Fibroblast of pulmonary artery (primary cell): Measurements from ENCODE around the gene NEURL1.

ENCODE experiments used
- DNase-seq: peaks from one replicate; pipeline ENCODE4 v3.0.0-alpha.2; 2010; ENCODE audit warnings: low read depth
- H3K4me3 ChIP-seq: replicated peaks from 2 replicates; pipeline ENCODE4 v1.5.1; 2011; ENCODE audit warnings: low read depth, mild to moderate bottlenecking, control low read depth, low read length, moderate library complexity
- CTCF ChIP-seq: IDR thresholded peaks from 2 replicates; pipeline ENCODE4 v1.5.1; 2011; ENCODE audit warnings: mild to moderate bottlenecking, control low read depth, low read length, inconsistent platforms; ENCODE audit errors: missing control alignments

NEURL1 gene

GRCh38 chr10:103547391-103547946 is 54.0 kb downstream of the NEURL1 start:
- no peak for TF ChIP-seq CTCF
- DNase-seq, result no peak
- no peak overlapping the region for H3K4me3 ChIP-seq

- DNase-seq, result no peak
- TF ChIP-seq CTCF, result no peak
- no peak overlapping the region for H3K4me3 ChIP-seq
These were observed 54.5 kb downstream of the NEURL1 start for GRCh38 chr10:103548006-103548405.

- H3K4me3 ChIP-seq, result no peak overlapping the region
- TF ChIP-seq CTCF, result no peak
- DNase-seq, result no peak
These were observed 55.3 kb downstream of the NEURL1 start for GRCh38 chr10:103548581-103549348.

- no peak for DNase-seq
- TF ChIP-seq CTCF, result no peak
These were observed 55.8 kb downstream of the NEURL1 start for GRCh38 chr10:103549349-103549685.

GRCh38 chr10:103550229-103550628 is 56.7 kb downstream of the NEURL1 start:
- TF ChIP-seq CTCF, result no peak
- no peak overlapping the region for H3K4me3 ChIP-seq
- no peak for DNase-seq

More at GRCh38 chr10:103549349-103549685, 55.8 kb downstream of the NEURL1 start:
- no peak overlapping the region for H3K4me3 ChIP-seq

GRCh38 chr10:103551619-103552602 is 58.4 kb downstream of the NEURL1 start:
- no peak overlapping the region for H3K4me3 ChIP-seq
- no peak for TF ChIP-seq CTCF
- DNase-seq, result no peak
